ENCODE measurements around the gene SKAP2.

The SKAP2 gene

GRCh38 chr7:26625286-26625685 is 239.1 kb downstream of the SKAP2 start:
- Histone ChIP-seq H3K36me3 (ENCODE audit: control insufficient read depth, insufficient read depth, low read length) (no peaks in the 10 kb centered on the region), H3K27me3 (replicated peaks; ENCODE audit: control insufficient read depth, insufficient read depth, low read length) (no peaks in the 10 kb centered on the region; the same call in 1 of the 2 replicates), H3K4me3 (replicated peaks; ENCODE audit: low read depth, low read length) (no peak overlapping the region)
- no peak for DNase-seq (ENCODE audit: extremely low read depth, insufficient read length)
- no peak for TF ChIP-seq CTCF (IDR thresholded peaks at IDR 0.05; ENCODE audit: insufficient read depth, low read length, poor library complexity, severe bottlenecking)

GRCh38 chr7:26624839-26625238 is 239.6 kb downstream of the SKAP2 start:
- DNase-seq (ENCODE audit: extremely low read depth, insufficient read length) = no peak
- H3K36me3 ChIP-seq (ENCODE audit: control insufficient read depth, insufficient read depth, low read length) = no peaks in the 10 kb centered on the region
- TF ChIP-seq CTCF (IDR thresholded peaks at IDR 0.05; ENCODE audit: insufficient read depth, low read length, poor library complexity, severe bottlenecking) = no peak

GRCh38 chr7:26624431-26624830 is 240.0 kb downstream of the SKAP2 start:
- TF ChIP-seq CTCF (IDR thresholded peaks at IDR 0.05; ENCODE audit: insufficient read depth, low read length, poor library complexity, severe bottlenecking) = no peak
- H3K27me3 ChIP-seq (replicated peaks; ENCODE audit: control insufficient read depth, insufficient read depth, low read length) = no peaks in the 10 kb centered on the region; the same call in 1 of the 2 replicates
- no peak for DNase-seq (ENCODE audit: extremely low read depth, insufficient read length)
- no peak overlapping the region for H3K4me3 ChIP-seq (replicated peaks; ENCODE audit: low read depth, low read length)
- no peaks in the 10 kb centered on the region for H3K36me3 ChIP-seq (ENCODE audit: control insufficient read depth, insufficient read depth, low read length)

More at GRCh38 chr7:26624839-26625238, 239.6 kb downstream of the SKAP2 start:
- no peaks in the 10 kb centered on the region; the same call in 1 of the 2 replicates for H3K27me3 ChIP-seq (replicated peaks; ENCODE audit: control insufficient read depth, insufficient read depth, low read length)
- H3K4me3 ChIP-seq (replicated peaks; ENCODE audit: low read depth, low read length) = no peak overlapping the region

- no peak for DNase-seq (ENCODE audit: extremely low read depth, insufficient read length)
- peak; percentile 6 for TF ChIP-seq CTCF (IDR thresholded peaks at IDR 0.05; ENCODE audit: insufficient read depth, low read length, poor library complexity, severe bottlenecking)
- Histone ChIP-seq H3K36me3 (ENCODE audit: control insufficient read depth, insufficient read depth, low read length) (no peaks in the 10 kb centered on the region), H3K4me3 (replicated peaks; ENCODE audit: low read depth, low read length) (no peak overlapping the region), H3K27me3 (replicated peaks; ENCODE audit: control insufficient read depth, insufficient read depth, low read length) (no peaks in the 10 kb centered on the region; the same call in 1 of the 2 replicates)
Measured at GRCh38 chr7:26620352-26620751, 244.0 kb downstream of the SKAP2 start.

GRCh38 chr7:26619348-26619984 is 244.9 kb downstream of the SKAP2 start:
- Histone ChIP-seq H3K27me3 (replicated peaks; ENCODE audit: control insufficient read depth, insufficient read depth, low read length) (no peaks in the 10 kb centered on the region; the same call in 1 of the 2 replicates), H3K4me3 (replicated peaks; ENCODE audit: low read depth, low read length) (no peak overlapping the region), H3K36me3 (ENCODE audit: control insufficient read depth, insufficient read depth, low read length) (no peaks in the 10 kb centered on the region)
- TF ChIP-seq CTCF (IDR thresholded peaks at IDR 0.05; ENCODE audit: insufficient read depth, low read length, poor library complexity, severe bottlenecking) = no peak
- no peak for DNase-seq (ENCODE audit: extremely low read depth, insufficient read length)
